Cardiac fibroblast (primary cell): ENCODE measurements around the gene SLC15A1.
A peak's percentile ranks its signal among the peaks of the same experiment; 100 is the strongest.

Experiments used
- DNase-seq, 2 donors: peaks; one replicate each; pipeline versions ENCODE4 v3.0.0 to v3.0.0-alpha.2; 2010; ENCODE audit warnings: low read depth in 2 of 2
- H3K4me3 ChIP-seq, 2 donors: replicated peaks in 1 of 2; 1 replicate in 1 of 2; 2 replicates in 1 of 2; pipeline ENCODE4 v1.5.1; 2011; ENCODE audit warnings: low read depth in 2 of 2, low read length in 2 of 2, mild to moderate bottlenecking in 2 of 2, moderate library complexity in 1 of 2
- CTCF ChIP-seq: IDR thresholded peaks from one replicate; pipeline ENCODE4 v1.5.1; 2011; ENCODE audit warnings: low read depth, mild to moderate bottlenecking, low read length, inconsistent platforms

Gene SLC15A1

GRCh38 chr13:98681049-98681448 is 71.4 kb downstream of the SLC15A1 start:
- no peak for TF ChIP-seq CTCF
- DNase-seq = peak in 1 of 2 donors; percentile 9
- no peak overlapping the region for H3K4me3 ChIP-seq

GRCh38 chr13:98678741-98679140 is 73.7 kb downstream of the SLC15A1 start:
- DNase-seq = no peak
- H3K4me3 ChIP-seq = no peak overlapping the region
- no peak for TF ChIP-seq CTCF

- TF ChIP-seq CTCF = no peak
- no peak overlapping the region for H3K4me3 ChIP-seq
- DNase-seq = peak in 1 of 2 donors; percentile 71
These were observed 75.1 kb downstream of the SLC15A1 start for GRCh38 chr13:98677398-98677797.

GRCh38 chr13:98676239-98676638 is 76.2 kb downstream of the SLC15A1 start:
- DNase-seq = no peak
- TF ChIP-seq CTCF = no peak
- no peak overlapping the region for H3K4me3 ChIP-seq

GRCh38 chr13:98675837-98676236 is 76.6 kb downstream of the SLC15A1 start:
- no peak overlapping the region for H3K4me3 ChIP-seq
- no peak for TF ChIP-seq CTCF
- no peak for DNase-seq

GRCh38 chr13:98675066-98675465 is 77.4 kb downstream of the SLC15A1 start:
- DNase-seq = no peak
- H3K4me3 ChIP-seq = no peak overlapping the region
- no peak for TF ChIP-seq CTCF

GRCh38 chr13:98672947-98673613 is 79.4 kb downstream of the SLC15A1 start:
- peak; percentile 77 for TF ChIP-seq CTCF
- no peak overlapping the region for H3K4me3 ChIP-seq
- DNase-seq = peak; percentile 83 to 85
